ENCODE data around the gene KNG1. TPM values are rescaled to one million over a fixed set of nuclear protein-coding genes. Genes with fewer than 3 reads are reported as not detected.

Gene KNG1
- polyA plus RNA-seq, 4 donors = 109 to 220 (median 138) TPM

DNA sequence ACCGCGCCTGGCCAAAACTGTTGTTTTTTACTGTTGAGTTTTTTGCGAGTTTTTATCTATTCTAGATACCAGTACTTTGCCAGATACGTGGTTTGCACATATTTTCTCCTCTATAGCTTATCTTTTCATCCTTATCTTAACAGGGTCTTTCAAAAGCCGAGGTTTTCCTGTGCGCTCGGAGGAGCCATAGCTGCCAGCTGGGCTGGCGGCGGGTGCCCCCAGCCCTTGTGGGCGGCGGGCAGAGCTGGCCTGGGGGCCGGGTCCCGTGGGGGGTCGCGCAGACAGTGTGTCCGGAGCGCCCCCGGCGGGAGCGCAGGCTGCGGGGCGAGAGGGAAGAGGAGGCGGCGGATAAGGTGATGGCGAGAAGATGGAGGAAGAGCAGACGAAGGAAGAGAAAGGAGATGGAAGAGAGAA is 55.1 kb downstream of the KNG1 start:
- no peak for DNase-seq (ENCODE audit: low read depth in 4 of 4, low spot score in 2 of 4)

GRCh38 chr3:186772701-186773417 is 55.7 kb downstream of the KNG1 start:
- DNase-seq (ENCODE audit: low read depth in 4 of 4, low spot score in 2 of 4) = no peak

GRCh38 chr3:186775999-186776398 is 58.8 kb downstream of the KNG1 start:
- no peak for DNase-seq (ENCODE audit: low read depth in 4 of 4, low spot score in 2 of 4)

DNA sequence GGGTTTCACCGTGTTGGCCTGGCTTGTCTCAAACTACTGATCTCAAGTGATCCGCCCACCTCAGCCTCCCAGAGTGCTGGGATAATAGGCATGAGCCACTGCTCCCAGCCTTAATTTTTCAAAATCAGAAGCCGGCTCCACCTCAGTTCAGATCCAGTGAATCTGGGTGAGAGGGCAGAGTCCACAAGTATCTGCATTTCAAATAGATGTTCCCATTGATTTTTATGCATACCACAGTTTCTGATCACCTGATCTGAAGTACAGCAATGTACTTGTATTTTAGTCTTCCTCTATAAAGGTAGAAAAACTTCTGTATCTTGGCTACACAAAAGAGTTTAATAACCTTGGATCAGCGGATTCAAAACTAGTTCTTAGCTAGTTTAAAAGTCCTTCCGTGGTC is 62.0 kb downstream of the KNG1 start:
- DNase-seq (ENCODE audit: low read depth in 4 of 4, low spot score in 2 of 4) = no peak

GRCh38 chr3:186782542-186783057 is 65.4 kb downstream of the KNG1 start:
- no peak for DNase-seq (ENCODE audit: low read depth in 4 of 4, low spot score in 2 of 4)

GRCh38 chr3:186783058-186783730 is 66.0 kb downstream of the KNG1 start, which contains the start of gene EIF4A2:
Gene EIF4A2, plus strand, starts transcription at chr3:186783577. Its CDS starts 34 bp downstream, at chr3:186783611.
- DNase-seq (ENCODE audit: low read depth in 4 of 4, low spot score in 2 of 4) = peak; percentile 85 to 98 (median 89)

- DNase-seq (ENCODE audit: low read depth in 4 of 4, low spot score in 2 of 4) = peak in 3 of 4 donors; percentile 63 to 79 (median 71)
Observed at GRCh38 chr3:186783731-186784515, 66.8 kb downstream of the KNG1 start.

GRCh38 chr3:186784820-186785494 is 67.8 kb downstream of the KNG1 start:
- DNase-seq (ENCODE audit: low read depth in 4 of 4, low spot score in 2 of 4) = no peak

DNA sequence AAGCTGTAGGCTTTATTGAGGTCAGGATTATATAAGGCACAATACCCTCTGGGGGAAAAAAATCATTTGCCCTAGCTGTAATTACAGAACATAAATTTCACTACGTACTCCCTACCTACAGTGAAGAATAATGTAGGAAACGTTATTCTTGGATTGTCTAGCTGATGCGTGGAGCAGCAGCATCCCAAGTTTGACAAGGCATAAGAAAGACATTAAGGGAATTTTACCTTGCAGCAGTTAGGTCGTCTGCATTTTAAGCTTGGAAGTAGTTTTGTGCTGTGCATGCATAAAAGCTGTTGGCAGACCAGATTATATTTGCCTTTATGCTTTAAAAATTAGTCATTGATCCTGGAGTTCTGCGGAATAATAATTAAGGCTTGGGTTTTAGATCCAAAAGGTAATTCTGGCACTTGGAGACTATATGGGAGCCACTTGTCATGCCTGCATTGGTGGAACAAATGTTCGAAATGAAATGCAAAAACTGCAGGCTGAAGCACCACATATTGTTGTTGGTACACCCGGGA is 68.4 kb downstream of the KNG1 start:
- no peak for DNase-seq (ENCODE audit: low read depth in 4 of 4, low spot score in 2 of 4)

DNA sequence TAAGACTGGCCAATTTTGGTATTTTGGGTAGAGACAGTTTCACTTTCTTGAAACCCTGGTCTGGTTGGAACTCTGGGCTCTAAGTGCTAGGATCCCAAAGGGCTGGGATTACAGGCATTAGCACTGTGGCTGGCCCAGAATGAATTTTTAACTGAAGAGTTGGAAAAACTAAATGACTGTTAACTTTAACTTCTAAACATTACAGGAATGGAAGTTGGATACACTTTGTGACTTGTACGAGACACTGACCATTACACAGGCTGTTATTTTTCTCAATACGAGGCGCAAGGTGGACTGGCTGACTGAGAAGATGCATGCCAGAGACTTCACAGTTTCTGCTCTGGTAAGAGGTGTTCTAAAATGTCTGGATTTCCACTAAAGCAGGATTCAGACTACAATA is 69.8 kb downstream of the KNG1 start:
- no peak for DNase-seq (ENCODE audit: low read depth in 4 of 4, low spot score in 2 of 4)

- no peak for DNase-seq (ENCODE audit: low read depth in 4 of 4, low spot score in 2 of 4)
Observed at GRCh38 chr3:186787642-186788481, 70.7 kb downstream of the KNG1 start.

DNA sequence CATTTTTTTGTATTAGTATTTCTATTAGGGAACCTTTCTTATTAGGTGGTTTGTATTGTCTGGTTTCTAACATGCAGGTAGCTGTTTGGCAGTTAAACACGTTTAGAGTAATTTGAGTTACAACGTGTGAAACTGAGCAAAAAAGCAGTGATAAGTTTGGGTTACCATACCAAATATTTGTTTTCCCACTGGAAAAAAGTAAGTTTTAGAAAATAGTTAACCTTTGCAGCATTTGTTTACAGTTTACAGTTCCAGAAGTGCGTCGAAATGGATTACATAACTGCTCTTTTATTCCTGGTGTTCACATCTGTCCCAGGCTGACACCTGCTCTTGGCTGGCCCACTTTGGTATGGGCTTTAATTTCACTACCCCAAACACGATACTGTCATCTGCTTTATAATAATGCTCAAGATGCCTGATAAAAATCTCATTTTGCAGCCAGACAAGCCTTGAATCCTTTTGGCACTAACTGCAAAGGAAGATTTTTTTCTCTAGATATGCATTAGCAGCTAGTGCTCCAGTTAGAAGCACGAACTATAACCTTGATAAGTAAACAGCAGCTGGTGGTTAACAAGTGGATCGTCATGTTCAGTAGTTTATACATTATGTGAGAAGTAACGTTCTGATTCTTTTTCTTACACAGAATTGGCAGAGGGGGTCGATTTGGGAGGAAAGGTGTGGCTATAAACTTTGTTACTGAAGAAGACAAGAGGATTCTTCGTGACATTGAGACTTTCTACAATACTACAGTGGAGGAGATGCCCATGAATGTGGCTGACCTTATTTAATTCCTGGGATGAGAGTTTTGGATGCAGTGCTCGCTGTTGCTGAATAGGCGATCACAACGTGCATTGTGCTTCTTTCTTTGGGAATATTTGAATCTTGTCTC is 71.6 kb downstream of the KNG1 start:
- DNase-seq (ENCODE audit: low read depth in 4 of 4, low spot score in 2 of 4) = no peak

- no peak for DNase-seq (ENCODE audit: low read depth in 4 of 4, low spot score in 2 of 4)
Observed at GRCh38 chr3:186789554-186790260, 72.5 kb downstream of the KNG1 start.

- no peak for DNase-seq (ENCODE audit: low read depth in 4 of 4, low spot score in 2 of 4)
Observed at GRCh38 chr3:186790261-186790981, 73.3 kb downstream of the KNG1 start.

Data from left renal cortex interstitium (tissue), 4 donors.